ENCODE data around the gene TIGD7. TPM values are rescaled to one million over a fixed set of nuclear protein-coding genes. Genes with fewer than 3 reads are reported as not detected.

The TIGD7 gene
- total and polyA plus RNA-seq, 2 of the 13 experiments (the other 11 are each of a cell fraction or from before 2014, with no cell fraction given), result not detected

DNA sequence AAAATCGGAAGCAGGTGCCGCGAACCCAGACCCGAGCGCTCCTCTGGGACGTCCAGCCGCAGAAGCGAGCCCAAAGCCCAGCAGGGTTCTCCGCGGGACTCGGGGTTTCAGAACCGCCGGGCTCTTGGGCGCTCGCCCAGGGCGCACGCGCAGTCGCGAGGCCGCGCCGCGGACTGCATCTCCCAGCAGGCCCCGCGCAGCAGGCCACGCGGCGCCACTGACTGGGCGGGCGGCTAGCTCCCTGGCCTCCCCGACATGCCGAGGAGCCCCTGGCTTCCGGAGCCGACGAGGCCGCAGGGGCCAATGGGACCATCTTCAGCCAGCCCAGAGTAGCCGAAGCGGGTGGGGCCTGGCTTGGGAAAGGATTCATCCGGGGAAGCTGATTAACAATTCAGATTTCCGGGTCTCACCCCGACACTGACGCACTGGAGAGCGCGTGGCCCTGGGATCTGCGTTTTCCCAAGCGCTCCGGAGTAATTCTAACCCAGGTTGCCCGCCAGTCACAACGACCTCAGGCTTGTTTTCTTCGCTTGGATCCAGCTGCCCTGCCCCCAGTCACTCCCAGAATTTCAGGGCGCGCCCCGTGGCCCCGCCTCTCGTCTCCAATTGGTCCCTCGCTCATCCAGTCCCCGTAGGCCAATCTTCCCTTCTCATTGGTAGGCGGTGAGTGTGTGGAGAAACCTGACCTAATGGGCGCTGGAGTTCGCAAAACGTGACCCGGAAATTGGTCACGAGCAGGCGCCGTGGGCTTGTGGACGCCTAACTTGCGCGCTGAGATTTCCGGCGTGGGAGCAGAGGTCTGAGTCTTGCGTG is 22.3 kb downstream of the TIGD7 start, which contains the start of gene ZNF263 (continued):
- TF ChIP-seq TEAD3 (CRISPR knock-in tag; optimal IDR thresholded peaks at IDR 0.05; ENCODE audit: borderline replicate concordance), result peak; percentile 57
- no peak; the same call in 1 of the 2 replicates for TF ChIP-seq AKAP8 (CRISPR knock-in tag; IDR thresholded peaks at IDR 0.05)
- TF ChIP-seq HNF4G (IDR thresholded peaks at IDR 0.05; ENCODE audit: borderline replicate concordance, low read depth, low read length), result no peak
- no peak for TF ChIP-seq HNF4G (CRISPR knock-in tag; IDR thresholded peaks at IDR 0.05; ENCODE audit: borderline replicate concordance, low read depth)
- TF ChIP-seq, protein P1, sequence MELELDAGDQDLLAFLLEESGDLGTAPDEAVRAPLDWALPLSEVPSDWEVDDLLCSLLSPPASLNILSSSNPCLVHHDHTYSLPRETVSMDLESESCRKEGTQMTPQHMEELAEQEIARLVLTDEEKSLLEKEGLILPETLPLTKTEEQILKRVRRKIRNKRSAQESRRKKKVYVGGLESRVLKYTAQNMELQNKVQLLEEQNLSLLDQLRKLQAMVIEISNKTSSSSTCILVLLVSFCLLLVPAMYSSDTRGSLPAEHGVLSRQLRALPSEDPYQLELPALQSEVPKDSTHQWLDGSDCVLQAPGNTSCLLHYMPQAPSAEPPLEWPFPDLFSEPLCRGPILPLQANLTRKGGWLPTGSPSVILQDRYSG (CRISPR knock-in tag; IDR thresholded peaks at IDR 0.05), result no peak
- no peak for TF ChIP-seq ZEB1 (IDR thresholded peaks at IDR 0.05; ENCODE audit: insufficient replicate concordance, low read depth)
- no peak; the same call in 1 of the 2 replicates for TF ChIP-seq ZNF138 (CRISPR knock-in tag; IDR thresholded peaks at IDR 0.05; ENCODE audit: low read depth)
- TF ChIP-seq, protein P2, sequence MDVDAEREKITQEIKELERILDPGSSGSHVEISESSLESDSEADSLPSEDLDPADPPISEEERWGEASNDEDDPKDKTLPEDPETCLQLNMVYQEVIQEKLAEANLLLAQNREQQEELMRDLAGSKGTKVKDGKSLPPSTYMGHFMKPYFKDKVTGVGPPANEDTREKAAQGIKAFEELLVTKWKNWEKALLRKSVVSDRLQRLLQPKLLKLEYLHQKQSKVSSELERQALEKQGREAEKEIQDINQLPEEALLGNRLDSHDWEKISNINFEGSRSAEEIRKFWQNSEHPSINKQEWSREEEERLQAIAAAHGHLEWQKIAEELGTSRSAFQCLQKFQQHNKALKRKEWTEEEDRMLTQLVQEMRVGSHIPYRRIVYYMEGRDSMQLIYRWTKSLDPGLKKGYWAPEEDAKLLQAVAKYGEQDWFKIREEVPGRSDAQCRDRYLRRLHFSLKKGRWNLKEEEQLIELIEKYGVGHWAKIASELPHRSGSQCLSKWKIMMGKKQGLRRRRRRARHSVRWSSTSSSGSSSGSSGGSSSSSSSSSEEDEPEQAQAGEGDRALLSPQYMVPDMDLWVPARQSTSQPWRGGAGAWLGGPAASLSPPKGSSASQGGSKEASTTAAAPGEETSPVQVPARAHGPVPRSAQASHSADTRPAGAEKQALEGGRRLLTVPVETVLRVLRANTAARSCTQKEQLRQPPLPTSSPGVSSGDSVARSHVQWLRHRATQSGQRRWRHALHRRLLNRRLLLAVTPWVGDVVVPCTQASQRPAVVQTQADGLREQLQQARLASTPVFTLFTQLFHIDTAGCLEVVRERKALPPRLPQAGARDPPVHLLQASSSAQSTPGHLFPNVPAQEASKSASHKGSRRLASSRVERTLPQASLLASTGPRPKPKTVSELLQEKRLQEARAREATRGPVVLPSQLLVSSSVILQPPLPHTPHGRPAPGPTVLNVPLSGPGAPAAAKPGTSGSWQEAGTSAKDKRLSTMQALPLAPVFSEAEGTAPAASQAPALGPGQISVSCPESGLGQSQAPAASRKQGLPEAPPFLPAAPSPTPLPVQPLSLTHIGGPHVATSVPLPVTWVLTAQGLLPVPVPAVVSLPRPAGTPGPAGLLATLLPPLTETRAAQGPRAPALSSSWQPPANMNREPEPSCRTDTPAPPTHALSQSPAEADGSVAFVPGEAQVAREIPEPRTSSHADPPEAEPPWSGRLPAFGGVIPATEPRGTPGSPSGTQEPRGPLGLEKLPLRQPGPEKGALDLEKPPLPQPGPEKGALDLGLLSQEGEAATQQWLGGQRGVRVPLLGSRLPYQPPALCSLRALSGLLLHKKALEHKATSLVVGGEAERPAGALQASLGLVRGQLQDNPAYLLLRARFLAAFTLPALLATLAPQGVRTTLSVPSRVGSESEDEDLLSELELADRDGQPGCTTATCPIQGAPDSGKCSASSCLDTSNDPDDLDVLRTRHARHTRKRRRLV (CRISPR knock-in tag; IDR thresholded peaks at IDR 0.05), result 0 out of 2 replicates have a peak, but pooled peaks have one; percentile 56
- TF ChIP-seq BORCS8-MEF2B (CRISPR knock-in tag; IDR thresholded peaks at IDR 0.05), result no peak
- TF ChIP-seq TCF7L2 (IDR thresholded peaks at IDR 0.05; ENCODE audit: low read depth, low read length), result no peak
- TF ChIP-seq JUND (CRISPR knock-in tag; IDR thresholded peaks at IDR 0.05), result peak; percentile 50; the same call in 1 of the 2 replicates
- TF ChIP-seq NFYC (CRISPR knock-in tag; IDR thresholded peaks at IDR 0.05), result peak; percentile 80
- no peak for TF ChIP-seq IKZF4 (CRISPR knock-in tag; IDR thresholded peaks at IDR 0.05; ENCODE audit: borderline replicate concordance, low read depth, not compliant biosample characterization)
- no peak for TF ChIP-seq NBN (conservative IDR thresholded peaks at IDR 0.05)
- peak; percentile 97 for TF ChIP-seq CREM (IDR thresholded peaks at IDR 0.05)
- peak; percentile 77; the same call in 1 of the 2 replicates for TF ChIP-seq CREM (CRISPR knock-in tag; IDR thresholded peaks at IDR 0.05)
- no peak for TF ChIP-seq CENPX (CRISPR knock-in tag; IDR thresholded peaks at IDR 0.05)
- TF ChIP-seq, protein P3, sequence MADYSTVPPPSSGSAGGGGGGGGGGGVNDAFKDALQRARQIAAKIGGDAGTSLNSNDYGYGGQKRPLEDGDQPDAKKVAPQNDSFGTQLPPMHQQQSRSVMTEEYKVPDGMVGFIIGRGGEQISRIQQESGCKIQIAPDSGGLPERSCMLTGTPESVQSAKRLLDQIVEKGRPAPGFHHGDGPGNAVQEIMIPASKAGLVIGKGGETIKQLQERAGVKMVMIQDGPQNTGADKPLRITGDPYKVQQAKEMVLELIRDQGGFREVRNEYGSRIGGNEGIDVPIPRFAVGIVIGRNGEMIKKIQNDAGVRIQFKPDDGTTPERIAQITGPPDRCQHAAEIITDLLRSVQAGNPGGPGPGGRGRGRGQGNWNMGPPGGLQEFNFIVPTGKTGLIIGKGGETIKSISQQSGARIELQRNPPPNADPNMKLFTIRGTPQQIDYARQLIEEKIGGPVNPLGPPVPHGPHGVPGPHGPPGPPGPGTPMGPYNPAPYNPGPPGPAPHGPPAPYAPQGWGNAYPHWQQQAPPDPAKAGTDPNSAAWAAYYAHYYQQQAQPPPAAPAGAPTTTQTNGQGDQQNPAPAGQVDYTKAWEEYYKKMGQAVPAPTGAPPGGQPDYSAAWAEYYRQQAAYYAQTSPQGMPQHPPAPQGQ (CRISPR knock-in tag; IDR thresholded peaks at IDR 0.05; ENCODE audit: borderline replicate concordance), result no peak
- TF ChIP-seq ZNF331 (CRISPR knock-in tag; IDR thresholded peaks at IDR 0.05), result no peak; the same call in 1 of the 2 replicates
- TF ChIP-seq, protein P4, sequence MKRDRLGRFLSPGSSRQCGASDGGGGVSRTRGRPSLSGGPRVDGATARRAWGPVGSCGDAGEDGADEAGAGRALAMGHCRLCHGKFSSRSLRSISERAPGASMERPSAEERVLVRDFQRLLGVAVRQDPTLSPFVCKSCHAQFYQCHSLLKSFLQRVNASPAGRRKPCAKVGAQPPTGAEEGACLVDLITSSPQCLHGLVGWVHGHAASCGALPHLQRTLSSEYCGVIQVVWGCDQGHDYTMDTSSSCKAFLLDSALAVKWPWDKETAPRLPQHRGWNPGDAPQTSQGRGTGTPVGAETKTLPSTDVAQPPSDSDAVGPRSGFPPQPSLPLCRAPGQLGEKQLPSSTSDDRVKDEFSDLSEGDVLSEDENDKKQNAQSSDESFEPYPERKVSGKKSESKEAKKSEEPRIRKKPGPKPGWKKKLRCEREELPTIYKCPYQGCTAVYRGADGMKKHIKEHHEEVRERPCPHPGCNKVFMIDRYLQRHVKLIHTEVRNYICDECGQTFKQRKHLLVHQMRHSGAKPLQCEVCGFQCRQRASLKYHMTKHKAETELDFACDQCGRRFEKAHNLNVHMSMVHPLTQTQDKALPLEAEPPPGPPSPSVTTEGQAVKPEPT (CRISPR knock-in tag; IDR thresholded peaks at IDR 0.05; ENCODE audit: low read depth), result peak; percentile 40; the same call in 1 of the 2 replicates

Data from HepG2 (cell line).